ENCODE measurements around the gene AP3B1.

Gene AP3B1

DNA sequence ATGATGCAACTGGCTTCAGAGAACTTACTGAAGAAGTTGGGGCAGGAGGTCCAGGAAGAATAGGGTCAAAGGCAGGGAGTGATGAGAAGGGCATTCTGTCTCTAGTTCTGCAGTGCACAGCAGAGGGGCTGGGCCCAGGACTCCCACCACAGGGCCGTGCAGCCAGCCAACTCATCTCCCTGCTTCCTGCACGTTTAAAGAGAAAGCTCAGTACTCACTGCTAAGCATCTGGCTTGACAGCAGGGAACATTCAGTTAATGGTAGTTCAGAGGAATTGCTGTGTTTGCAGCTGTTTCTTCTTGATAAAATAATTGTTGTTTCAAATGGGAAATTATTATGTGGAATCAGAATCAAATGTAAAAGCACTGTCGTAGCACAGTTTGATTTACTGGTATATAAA lies 40.3 kb upstream of the AP3B1 start:
- ChIA-PET CTCF (interaction anchor here (0.7 kb wide), 2 partner anchors 14 to 40 kb away, joined by 3 to 4 read pairs; partner anchors contain the start of gene AP3B1), POLR2A (no interaction called here)
- no peak overlapping the region for H3K4me3 ChIP-seq (ENCODE audit: low read depth, low read length)
- TF ChIP-seq, protein P1, sequence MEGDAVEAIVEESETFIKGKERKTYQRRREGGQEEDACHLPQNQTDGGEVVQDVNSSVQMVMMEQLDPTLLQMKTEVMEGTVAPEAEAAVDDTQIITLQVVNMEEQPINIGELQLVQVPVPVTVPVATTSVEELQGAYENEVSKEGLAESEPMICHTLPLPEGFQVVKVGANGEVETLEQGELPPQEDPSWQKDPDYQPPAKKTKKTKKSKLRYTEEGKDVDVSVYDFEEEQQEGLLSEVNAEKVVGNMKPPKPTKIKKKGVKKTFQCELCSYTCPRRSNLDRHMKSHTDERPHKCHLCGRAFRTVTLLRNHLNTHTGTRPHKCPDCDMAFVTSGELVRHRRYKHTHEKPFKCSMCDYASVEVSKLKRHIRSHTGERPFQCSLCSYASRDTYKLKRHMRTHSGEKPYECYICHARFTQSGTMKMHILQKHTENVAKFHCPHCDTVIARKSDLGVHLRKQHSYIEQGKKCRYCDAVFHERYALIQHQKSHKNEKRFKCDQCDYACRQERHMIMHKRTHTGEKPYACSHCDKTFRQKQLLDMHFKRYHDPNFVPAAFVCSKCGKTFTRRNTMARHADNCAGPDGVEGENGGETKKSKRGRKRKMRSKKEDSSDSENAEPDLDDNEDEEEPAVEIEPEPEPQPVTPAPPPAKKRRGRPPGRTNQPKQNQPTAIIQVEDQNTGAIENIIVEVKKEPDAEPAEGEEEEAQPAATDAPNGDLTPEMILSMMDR (IDR thresholded peaks at IDR 0.05; ENCODE audit: insufficient read depth, low read length, missing control alignments): no peak
- DNase-seq (ENCODE audit: low read depth, low spot score): no peak

- no peak overlapping the region for H3K4me3 ChIP-seq (ENCODE audit: low read depth, low read length)
- no peak for DNase-seq (ENCODE audit: low read depth, low spot score)
- CTCF ChIA-PET: interaction anchor here (1.0 to 1.4 kb wide), 2 partner anchors 11 to 32 kb away, joined by 3 to 5 read pairs; no protein-coding TSS in a partner anchor
- POLR2A ChIA-PET: no interaction called here
- TF ChIP-seq, protein P1 (IDR thresholded peaks at IDR 0.05; ENCODE audit: insufficient read depth, low read length, missing control alignments): no peak
Measured at GRCh38 chr5:78331523-78332080, 37.1 kb upstream of the AP3B1 start.

DNA sequence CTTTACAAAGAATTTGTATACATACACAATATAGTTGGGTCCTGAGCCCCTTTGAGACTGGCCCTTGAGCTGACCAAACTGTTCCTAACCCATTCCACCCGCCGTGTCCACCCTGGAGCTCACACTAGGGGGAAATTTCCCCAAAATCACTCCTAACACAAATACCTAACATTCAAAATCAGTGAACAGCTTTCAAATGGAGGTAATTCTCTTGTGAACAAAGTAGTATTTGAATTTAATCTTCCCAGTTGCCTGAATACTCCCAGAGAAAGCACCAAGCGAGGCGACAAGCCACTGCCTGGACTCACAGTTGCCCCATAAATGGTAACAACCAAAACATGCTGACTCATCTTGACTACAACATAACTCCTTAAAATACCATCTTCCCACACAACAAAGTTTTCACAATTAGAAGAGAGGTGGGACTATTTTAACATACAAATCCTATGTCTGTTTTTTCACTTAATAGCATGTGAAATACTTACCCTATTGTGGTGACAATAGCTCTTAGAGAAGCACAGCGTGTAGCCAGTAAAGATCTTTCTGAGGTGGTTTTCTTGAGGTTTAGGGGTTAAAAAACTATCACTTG lies 34.2 kb upstream of the AP3B1 start:
- ChIA-PET CTCF (interaction anchor here (0.9 to 2.8 kb wide), 3 partner anchors 8 to 32 kb away, joined by 3 to 8 read pairs (median 7); partner anchors contain the start of gene SCAMP1), POLR2A (no interaction called here)
- H3K4me3 ChIP-seq (ENCODE audit: low read depth, low read length): no peak overlapping the region
- DNase-seq (ENCODE audit: low read depth, low spot score): no peak
- TF ChIP-seq, protein P1 (IDR thresholded peaks at IDR 0.05; ENCODE audit: insufficient read depth, low read length, missing control alignments): no peak

DNA sequence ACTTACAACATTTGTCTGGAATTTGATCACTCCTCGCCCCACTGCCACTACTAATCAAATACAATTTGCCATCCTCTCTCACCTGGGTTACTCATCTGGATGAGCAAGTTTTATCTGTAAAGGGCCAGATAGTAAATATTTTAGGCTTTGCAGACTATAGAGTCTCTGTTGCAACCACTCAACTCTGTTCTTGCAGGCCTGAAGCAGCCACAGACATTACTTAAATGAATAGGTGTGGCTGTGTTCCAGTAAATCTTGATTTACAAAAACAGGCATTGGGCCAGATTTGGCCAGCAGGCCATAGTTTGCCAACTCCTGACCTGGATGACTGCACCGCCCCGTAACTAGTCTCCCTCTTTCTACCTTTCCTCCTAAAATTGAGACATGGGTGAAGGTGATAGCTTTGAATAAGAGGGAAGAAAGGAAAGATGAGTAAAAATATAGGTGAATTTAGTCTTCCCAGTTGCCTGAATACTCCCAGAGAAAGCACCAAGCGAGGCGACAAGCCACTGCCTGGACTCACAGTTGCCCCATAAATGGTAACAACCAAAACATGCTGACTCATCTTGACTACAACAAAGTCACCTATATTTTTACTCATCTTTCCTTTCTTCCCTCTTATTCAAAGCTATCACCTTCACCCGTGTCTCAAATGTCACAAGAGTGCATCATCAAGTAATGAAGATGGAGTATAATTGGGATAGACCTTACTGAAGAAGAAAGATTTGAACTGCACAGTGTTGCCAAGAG lies 33.4 kb upstream of the AP3B1 start:
- POLR2A ChIA-PET: no interaction called here
- CTCF ChIA-PET: interaction anchor here (0.9 to 2.8 kb wide), 2 partner anchors 27 to 32 kb away, joined by 3 to 8 read pairs; partner anchors contain the start of gene SCAMP1
- TF ChIP-seq, protein P1 (IDR thresholded peaks at IDR 0.05; ENCODE audit: insufficient read depth, low read length, missing control alignments): no peak
- H3K4me3 ChIP-seq (ENCODE audit: low read depth, low read length): no peak overlapping the region
- no peak for DNase-seq (ENCODE audit: low read depth, low spot score)

GRCh38 chr5:78326930-78327329 lies 32.4 kb upstream of the AP3B1 start:
- TF ChIP-seq, protein P1 (IDR thresholded peaks at IDR 0.05; ENCODE audit: insufficient read depth, low read length, missing control alignments): no peak
- H3K4me3 ChIP-seq (ENCODE audit: low read depth, low read length): no peak overlapping the region
- DNase-seq (ENCODE audit: low read depth, low spot score): no peak
- ChIA-PET CTCF (no interaction called here), POLR2A (no interaction called here)

GRCh38 chr5:78323241-78323640 lies 28.7 kb upstream of the AP3B1 start:
- CTCF ChIA-PET: no interaction called here
- POLR2A ChIA-PET: no interaction called here
- TF ChIP-seq, protein P1 (IDR thresholded peaks at IDR 0.05; ENCODE audit: insufficient read depth, low read length, missing control alignments): no peak
- no peak for DNase-seq (ENCODE audit: low read depth, low spot score)
- H3K4me3 ChIP-seq (ENCODE audit: low read depth, low read length): no peak overlapping the region
